ENCODE data around the gene GPR39.

DNA sequence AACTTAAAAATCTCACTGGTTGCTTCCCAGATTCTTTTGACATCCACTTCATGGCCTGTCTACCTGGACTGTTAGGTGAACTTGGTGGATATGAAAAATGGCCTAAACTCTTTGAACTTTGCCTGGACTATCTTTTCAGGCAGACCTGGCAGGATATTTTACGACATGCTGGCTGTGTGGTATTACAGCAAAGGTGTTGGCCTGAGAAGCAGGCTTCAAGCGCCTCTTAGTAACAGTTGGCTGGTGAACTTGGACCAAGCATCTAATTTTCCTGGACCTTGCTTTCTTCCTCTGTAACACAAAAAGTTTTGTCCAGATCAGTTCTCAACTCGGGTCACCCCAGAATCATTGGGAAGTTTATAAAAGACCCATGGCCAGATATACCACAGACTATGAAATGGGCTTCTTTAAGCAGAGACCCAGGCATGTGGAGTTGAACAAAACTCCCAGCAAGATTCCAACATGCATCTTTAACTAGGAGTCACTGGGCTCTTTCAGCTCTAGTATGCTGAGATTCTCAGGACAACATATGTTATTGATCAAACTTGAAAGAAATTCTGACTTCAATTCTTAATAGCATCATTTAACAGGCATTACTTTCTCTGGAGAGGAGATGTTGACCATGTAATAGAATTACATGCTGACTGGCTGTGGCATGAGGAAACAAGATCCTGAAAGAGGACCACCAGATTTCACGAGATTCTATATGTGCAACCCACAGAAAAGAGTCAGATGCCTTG is 249.0 kb downstream of the GPR39 start:
- TF ChIP-seq POLR2AphosphoS5 (IDR thresholded peaks at IDR 0.05; ENCODE audit: low read depth, low read length) (no peak), TCF7L2 (IDR thresholded peaks at IDR 0.05; ENCODE audit: low read depth, low read length) (no peak)
- TF ChIP-seq, protein P1, sequence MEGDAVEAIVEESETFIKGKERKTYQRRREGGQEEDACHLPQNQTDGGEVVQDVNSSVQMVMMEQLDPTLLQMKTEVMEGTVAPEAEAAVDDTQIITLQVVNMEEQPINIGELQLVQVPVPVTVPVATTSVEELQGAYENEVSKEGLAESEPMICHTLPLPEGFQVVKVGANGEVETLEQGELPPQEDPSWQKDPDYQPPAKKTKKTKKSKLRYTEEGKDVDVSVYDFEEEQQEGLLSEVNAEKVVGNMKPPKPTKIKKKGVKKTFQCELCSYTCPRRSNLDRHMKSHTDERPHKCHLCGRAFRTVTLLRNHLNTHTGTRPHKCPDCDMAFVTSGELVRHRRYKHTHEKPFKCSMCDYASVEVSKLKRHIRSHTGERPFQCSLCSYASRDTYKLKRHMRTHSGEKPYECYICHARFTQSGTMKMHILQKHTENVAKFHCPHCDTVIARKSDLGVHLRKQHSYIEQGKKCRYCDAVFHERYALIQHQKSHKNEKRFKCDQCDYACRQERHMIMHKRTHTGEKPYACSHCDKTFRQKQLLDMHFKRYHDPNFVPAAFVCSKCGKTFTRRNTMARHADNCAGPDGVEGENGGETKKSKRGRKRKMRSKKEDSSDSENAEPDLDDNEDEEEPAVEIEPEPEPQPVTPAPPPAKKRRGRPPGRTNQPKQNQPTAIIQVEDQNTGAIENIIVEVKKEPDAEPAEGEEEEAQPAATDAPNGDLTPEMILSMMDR (IDR thresholded peaks at IDR 0.05), result no peak

All from Panc1 (cell line).